Measurements from ENCODE around the gene RNF26. TPM values are rescaled to one million over a fixed set of nuclear protein-coding genes. Genes with fewer than 3 reads are reported as not detected.

RNF26 gene
- total RNA-seq, 1 experiment from 2014 or later: 8.8 TPM

DNA sequence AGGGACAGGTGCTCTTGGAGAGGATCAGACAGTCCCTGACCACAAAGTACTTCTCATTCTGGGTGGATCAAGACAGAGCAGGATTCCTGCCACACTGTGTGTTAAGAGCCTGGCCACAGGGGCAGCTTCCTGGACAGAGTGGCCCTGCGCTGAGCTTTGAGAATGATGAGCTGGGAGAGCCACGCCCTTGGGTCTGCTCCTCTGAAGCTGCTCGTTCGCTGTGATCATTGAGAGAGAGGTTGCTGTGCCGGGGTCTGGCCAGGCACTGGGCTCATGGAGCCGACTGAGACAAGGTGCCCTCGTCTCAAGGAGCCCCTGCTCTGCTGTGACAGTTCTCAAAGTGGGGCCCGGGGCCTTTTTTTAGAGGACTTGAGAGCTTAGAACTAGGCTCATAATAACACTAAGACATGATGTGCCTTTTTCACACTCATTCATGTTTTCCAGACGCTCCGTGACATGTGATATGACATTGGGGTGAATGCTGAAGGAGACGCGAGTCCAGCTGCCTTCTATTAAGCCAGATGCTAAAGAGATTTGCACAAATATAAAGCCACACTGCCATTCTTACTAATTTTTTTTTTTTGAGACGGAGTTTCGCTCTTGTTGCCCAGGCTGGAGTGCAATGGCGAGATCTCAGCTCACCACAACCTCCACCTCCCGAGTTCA, 13.7 kb downstream of the RNF26 start:
- no peak overlapping the region for H3K4me2 ChIP-seq (ENCODE audit: low read depth, low read length, poor library complexity, severe bottlenecking)
- H2AFZ ChIP-seq (ENCODE audit: low read length): no peak overlapping the region
- no peaks in the 10 kb centered on the region for H3K36me3 ChIP-seq (ENCODE audit: insufficient read depth, low read length)
- H4K20me1 ChIP-seq (ENCODE audit: insufficient read depth, low read depth, low read length): no peaks in the 10 kb centered on the region
- H3K27ac ChIP-seq (ENCODE audit: low read length): no peak overlapping the region
- no peak overlapping the region for H3K9ac ChIP-seq (ENCODE audit: low read length)
- no peaks in the 10 kb centered on the region for H3K79me2 ChIP-seq (ENCODE audit: low read length)
- no peak overlapping the region for H3K4me3 ChIP-seq (ENCODE audit: low read length)
- no peak for DNase-seq
- no peaks in the 10 kb centered on the region for H3K9me3 ChIP-seq (ENCODE audit: low read length)
- no peaks in the 10 kb centered on the region for H3K9me2 ChIP-seq (replicated peaks; ENCODE audit: insufficient read depth, low read length)
- H3K27me3 ChIP-seq (ENCODE audit: low read length): no peaks in the 10 kb centered on the region
- H3K4me1 ChIP-seq (ENCODE audit: low read length): peaks cover 10% of the 10 kb centered on the region

- Histone ChIP-seq H3K27ac (ENCODE audit: low read length) (no peak overlapping the region), H3K4me2 (ENCODE audit: low read depth, low read length, poor library complexity, severe bottlenecking) (no peak overlapping the region), H3K9me2 (replicated peaks; ENCODE audit: insufficient read depth, low read length) (no peaks in the 10 kb centered on the region), H2AFZ (ENCODE audit: low read length) (no peak overlapping the region), H3K79me2 (ENCODE audit: low read length) (no peaks in the 10 kb centered on the region), H3K9me3 (ENCODE audit: low read length) (no peaks in the 10 kb centered on the region), H3K4me3 (ENCODE audit: low read length) (no peak overlapping the region), H3K4me1 (ENCODE audit: low read length) (peaks cover 27% of the 10 kb centered on the region), H4K20me1 (ENCODE audit: insufficient read depth, low read depth, low read length) (no peaks in the 10 kb centered on the region), H3K27me3 (ENCODE audit: low read length) (no peaks in the 10 kb centered on the region), H3K36me3 (ENCODE audit: insufficient read depth, low read length) (peaks cover 1% of the 10 kb centered on the region; the same call in 1 of the 2 replicates), H3K9ac (ENCODE audit: low read length) (no peak overlapping the region)
- DNase-seq: no peak
Observed at GRCh38 chr11:119350302-119350701, 16.0 kb downstream of the RNF26 start.

DNA sequence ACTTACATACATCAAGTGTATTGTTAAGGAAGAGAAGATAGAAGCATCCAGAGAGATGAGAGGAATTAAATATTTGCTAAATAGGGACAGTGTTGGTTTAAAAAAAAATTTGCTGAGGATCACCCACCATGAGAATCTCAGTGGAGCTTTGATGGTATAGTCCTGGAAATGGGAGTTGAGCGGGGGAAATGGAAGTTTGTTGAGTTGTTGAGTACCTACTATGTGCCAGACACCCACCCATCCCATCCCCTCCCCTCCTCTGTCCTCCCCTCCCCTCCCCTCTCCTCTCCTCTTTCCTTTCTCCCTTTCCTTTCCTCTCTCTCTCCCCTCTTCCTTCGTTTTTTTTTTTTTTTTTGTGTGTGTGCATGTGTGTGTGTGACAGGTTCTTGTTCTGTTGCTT, 16.9 kb downstream of the RNF26 start:
- no peak for DNase-seq
- H3K9ac ChIP-seq (ENCODE audit: low read length): no peak overlapping the region
- H3K79me2 ChIP-seq (ENCODE audit: low read length): no peaks in the 10 kb centered on the region
- no peaks in the 10 kb centered on the region for H3K9me3 ChIP-seq (ENCODE audit: low read length)
- H3K27me3 ChIP-seq (ENCODE audit: low read length): no peaks in the 10 kb centered on the region
- no peaks in the 10 kb centered on the region for H3K9me2 ChIP-seq (replicated peaks; ENCODE audit: insufficient read depth, low read length)
- H3K4me1 ChIP-seq (ENCODE audit: low read length): peaks cover 36% of the 10 kb centered on the region
- H3K4me2 ChIP-seq (ENCODE audit: low read depth, low read length, poor library complexity, severe bottlenecking): no peak overlapping the region
- no peaks in the 10 kb centered on the region for H4K20me1 ChIP-seq (ENCODE audit: insufficient read depth, low read depth, low read length)
- no peak overlapping the region for H2AFZ ChIP-seq (ENCODE audit: low read length)
- H3K27ac ChIP-seq (ENCODE audit: low read length): no peak overlapping the region
- H3K4me3 ChIP-seq (ENCODE audit: low read length): no peak overlapping the region
- H3K36me3 ChIP-seq (ENCODE audit: insufficient read depth, low read length): peaks cover 3% of the 10 kb centered on the region; the same call in 1 of the 2 replicates

DNA sequence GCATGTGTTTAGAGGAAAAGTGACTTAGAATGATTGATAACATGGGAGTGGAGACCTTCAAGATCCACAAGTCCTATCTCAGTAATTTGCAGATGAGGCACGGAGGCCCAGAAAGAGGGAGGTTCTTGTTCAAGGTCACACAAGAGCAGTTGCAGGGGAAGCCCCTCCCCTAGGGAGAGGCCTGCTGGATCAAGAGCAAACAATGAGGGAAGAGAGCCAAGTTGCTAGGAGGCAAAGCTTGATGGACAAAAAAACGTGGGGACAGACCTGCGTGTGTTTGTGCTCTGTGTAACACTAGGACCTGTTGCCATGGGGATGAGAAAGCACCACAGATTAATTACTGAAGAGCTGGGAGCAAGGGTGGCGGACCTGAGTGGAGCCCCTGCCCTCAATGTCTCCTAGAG, 18.5 kb downstream of the RNF26 start:
- no peaks in the 10 kb centered on the region for H3K27me3 ChIP-seq (ENCODE audit: low read length)
- no peak overlapping the region for H2AFZ ChIP-seq (ENCODE audit: low read length)
- H3K4me2 ChIP-seq (ENCODE audit: low read depth, low read length, poor library complexity, severe bottlenecking): no peak overlapping the region
- no peaks in the 10 kb centered on the region for H3K9me2 ChIP-seq (replicated peaks; ENCODE audit: insufficient read depth, low read length)
- peaks cover 3% of the 10 kb centered on the region; the same call in 1 of the 2 replicates for H3K36me3 ChIP-seq (ENCODE audit: insufficient read depth, low read length)
- H3K9me3 ChIP-seq (ENCODE audit: low read length): no peaks in the 10 kb centered on the region
- H4K20me1 ChIP-seq (ENCODE audit: insufficient read depth, low read depth, low read length): no peaks in the 10 kb centered on the region
- H3K27ac ChIP-seq (ENCODE audit: low read length): no peak overlapping the region
- no peak overlapping the region for H3K4me3 ChIP-seq (ENCODE audit: low read length)
- H3K9ac ChIP-seq (ENCODE audit: low read length): no peak overlapping the region
- peaks cover 51% of the 10 kb centered on the region for H3K4me1 ChIP-seq (ENCODE audit: low read length)
- no peaks in the 10 kb centered on the region for H3K79me2 ChIP-seq (ENCODE audit: low read length)
- no peak for DNase-seq

DNA sequence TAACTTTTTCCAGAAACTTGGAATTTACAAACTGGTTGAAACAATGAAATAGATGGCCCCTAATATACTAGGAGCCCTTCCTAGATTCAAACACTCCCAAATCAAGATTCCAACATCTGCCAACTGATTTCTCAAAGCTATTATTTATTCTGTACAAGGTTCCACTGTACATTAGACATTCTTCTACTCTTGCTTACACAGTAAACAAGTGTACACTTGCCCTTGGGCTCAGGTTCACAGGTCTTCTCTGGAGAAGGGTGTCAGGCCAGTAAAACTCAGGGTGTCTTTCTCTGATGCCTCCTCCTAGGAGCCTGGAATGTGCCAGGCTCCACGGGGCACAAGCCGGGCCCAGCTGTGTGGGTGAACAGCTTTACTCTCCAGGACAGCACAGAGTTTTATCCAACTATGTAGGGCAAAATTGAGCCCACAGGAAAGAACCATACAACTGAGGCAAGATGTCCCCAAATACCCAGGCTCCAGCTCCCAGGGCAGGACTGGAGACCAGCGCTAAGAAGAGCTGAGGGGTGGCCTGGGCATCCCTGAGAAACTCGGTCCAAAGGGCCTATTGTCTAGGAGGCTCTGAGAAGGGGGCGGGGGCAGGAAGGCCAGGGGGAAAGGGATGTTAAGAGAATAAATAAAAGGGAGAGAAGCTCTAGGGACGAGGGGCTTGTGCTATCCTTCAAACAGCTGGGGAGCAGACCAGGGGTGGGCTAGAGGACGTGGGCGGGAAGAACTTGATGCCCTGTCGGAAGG, 20.9 kb downstream of the RNF26 start:
- Histone ChIP-seq H3K79me2 (ENCODE audit: low read length) (no peaks in the 10 kb centered on the region), H3K9me3 (ENCODE audit: low read length) (no peaks in the 10 kb centered on the region), H3K9me2 (replicated peaks; ENCODE audit: insufficient read depth, low read length) (no peaks in the 10 kb centered on the region), H3K9ac (ENCODE audit: low read length) (peak overlapping the region; percentile 71), H3K4me1 (ENCODE audit: low read length) (peaks cover 75% of the 10 kb centered on the region), H3K27me3 (ENCODE audit: low read length) (no peaks in the 10 kb centered on the region), H4K20me1 (ENCODE audit: insufficient read depth, low read depth, low read length) (no peaks in the 10 kb centered on the region), H3K27ac (ENCODE audit: low read length) (peak overlapping the region; percentile 77), H3K36me3 (ENCODE audit: insufficient read depth, low read length) (peaks cover 11% of the 10 kb centered on the region), H3K4me3 (ENCODE audit: low read length) (peak overlapping the region; percentile 47; the same call in 1 of the 2 replicates), H3K4me2 (ENCODE audit: low read depth, low read length, poor library complexity, severe bottlenecking) (peak overlapping the region; percentile 79), H2AFZ (ENCODE audit: low read length) (no peak overlapping the region)
- no peak for DNase-seq

GRCh38 chr11:119356349-119357031, 22.2 kb downstream of the RNF26 start:
- H3K27ac ChIP-seq (ENCODE audit: low read length): peak overlapping the region; percentile 98
- peak overlapping the region; percentile 71 for H3K9ac ChIP-seq (ENCODE audit: low read length)
- no peaks in the 10 kb centered on the region for H3K9me3 ChIP-seq (ENCODE audit: low read length)
- H3K79me2 ChIP-seq (ENCODE audit: low read length): peaks cover 6% of the 10 kb centered on the region; the same call in 1 of the 2 replicates
- H4K20me1 ChIP-seq (ENCODE audit: insufficient read depth, low read depth, low read length): no peaks in the 10 kb centered on the region
- peak overlapping the region; percentile 43; the same call in 1 of the 2 replicates for H2AFZ ChIP-seq (ENCODE audit: low read length)
- H3K9me2 ChIP-seq (replicated peaks; ENCODE audit: insufficient read depth, low read length): no peaks in the 10 kb centered on the region
- no peaks in the 10 kb centered on the region for H3K27me3 ChIP-seq (ENCODE audit: low read length)
- H3K36me3 ChIP-seq (ENCODE audit: insufficient read depth, low read length): peaks cover 11% of the 10 kb centered on the region
- H3K4me1 ChIP-seq (ENCODE audit: low read length): peaks cover 88% of the 10 kb centered on the region
- H3K4me2 ChIP-seq (ENCODE audit: low read depth, low read length, poor library complexity, severe bottlenecking): peak overlapping the region; percentile 79
- peak overlapping the region; percentile 59 for H3K4me3 ChIP-seq (ENCODE audit: low read length)
- DNase-seq: peak; percentile 80

- H3K4me1 ChIP-seq (ENCODE audit: low read length): peaks cover 89% of the 10 kb centered on the region
- H3K79me2 ChIP-seq (ENCODE audit: low read length): peaks cover 6% of the 10 kb centered on the region; the same call in 1 of the 2 replicates
- no peak overlapping the region; the same call in 1 of the 2 replicates for H3K4me3 ChIP-seq (ENCODE audit: low read length)
- H3K27me3 ChIP-seq (ENCODE audit: low read length): no peaks in the 10 kb centered on the region
- H4K20me1 ChIP-seq (ENCODE audit: insufficient read depth, low read depth, low read length): no peaks in the 10 kb centered on the region
- no peaks in the 10 kb centered on the region for H3K9me2 ChIP-seq (replicated peaks; ENCODE audit: insufficient read depth, low read length)
- no peak for DNase-seq
- peaks cover 11% of the 10 kb centered on the region for H3K36me3 ChIP-seq (ENCODE audit: insufficient read depth, low read length)
- H3K4me2 ChIP-seq (ENCODE audit: low read depth, low read length, poor library complexity, severe bottlenecking): peak overlapping the region; percentile 79
- peak overlapping the region; percentile 98 for H3K27ac ChIP-seq (ENCODE audit: low read length)
- no peak overlapping the region for H2AFZ ChIP-seq (ENCODE audit: low read length)
- H3K9ac ChIP-seq (ENCODE audit: low read length): peak overlapping the region; percentile 71
- no peaks in the 10 kb centered on the region for H3K9me3 ChIP-seq (ENCODE audit: low read length)
Observed at GRCh38 chr11:119357074-119357473, 22.7 kb downstream of the RNF26 start.
